ENCODE measurements around the gene PPP1R37. TPM values are rescaled to one million over a fixed set of nuclear protein-coding genes. Genes with fewer than 3 reads are reported as not detected.

Gene PPP1R37
- total RNA-seq, 1 donor, result 31.1 TPM

- H3K4me3 ChIP-seq (ENCODE audit: low read depth, low read length), result no peak overlapping the region
- no peak for DNase-seq (ENCODE audit: low read depth)
- TF ChIP-seq CTCF (IDR thresholded peaks at IDR 0.05; ENCODE audit: insufficient read depth, low read depth, low read length), result no peak
These were observed 21.4 kb upstream of the PPP1R37 start for GRCh38 chr19:45071545-45071938.

- H3K4me3 ChIP-seq (ENCODE audit: low read depth, low read length), result no peak overlapping the region
- no peak for DNase-seq (ENCODE audit: low read depth)
- TF ChIP-seq CTCF (IDR thresholded peaks at IDR 0.05; ENCODE audit: insufficient read depth, low read depth, low read length), result no peak
These were observed 20.8 kb upstream of the PPP1R37 start for GRCh38 chr19:45071969-45072790.

- H3K4me3 ChIP-seq (ENCODE audit: low read depth, low read length), result peak overlapping the region; percentile 65
- DNase-seq (ENCODE audit: low read depth), result no peak
- TF ChIP-seq CTCF (IDR thresholded peaks at IDR 0.05; ENCODE audit: insufficient read depth, low read depth, low read length), result no peak
These were observed 18.2 kb upstream of the PPP1R37 start for GRCh38 chr19:45074744-45075300.

GRCh38 chr19:45075301-45076028 lies 17.5 kb upstream of the PPP1R37 start:
- TF ChIP-seq CTCF (IDR thresholded peaks at IDR 0.05; ENCODE audit: insufficient read depth, low read depth, low read length), result no peak
- peak; percentile 58 for DNase-seq (ENCODE audit: low read depth)
- H3K4me3 ChIP-seq (ENCODE audit: low read depth, low read length), result peak overlapping the region; percentile 65

- H3K4me3 ChIP-seq (ENCODE audit: low read depth, low read length), result peak within 1 kb of the TSS; percentile 65
- no peak for TF ChIP-seq CTCF (IDR thresholded peaks at IDR 0.05; ENCODE audit: insufficient read depth, low read depth, low read length)
- peak; percentile 34 for DNase-seq (ENCODE audit: low read depth)
These were observed 16.7 kb upstream of the PPP1R37 start, which contains the start of gene ZNF296 for GRCh38 chr19:45076029-45076850. Gene ZNF296, minus strand, starts transcription at chr19:45076478. Its CDS starts 105 bp downstream, at chr19:45076373.

Data from fibroblast of villous mesenchyme (primary cell).